ENCODE measurements around the gene DHRS12.
A peak's percentile ranks its signal among the peaks of the same experiment; 100 is the strongest.

The DHRS12 gene

GRCh38 chr13:51730927-51731326, 73.0 kb downstream of the DHRS12 start:
- DNase-seq (ENCODE audit: low read depth in 4 of 4, low spot score in 1 of 4) = no peak

GRCh38 chr13:51729866-51730553, 74.0 kb downstream of the DHRS12 start:
- peak in 2 of 4 experiments; percentile 11 to 29 for DNase-seq (ENCODE audit: low read depth in 4 of 4, low spot score in 1 of 4)

- DNase-seq (ENCODE audit: low read depth in 4 of 4, low spot score in 1 of 4) = no peak
Observed at GRCh38 chr13:51728972-51729371, 75.0 kb downstream of the DHRS12 start.

- no peak for DNase-seq (ENCODE audit: low read depth in 4 of 4, low spot score in 1 of 4)
Observed at GRCh38 chr13:51728275-51728673, 75.7 kb downstream of the DHRS12 start.

GRCh38 chr13:51727634-51728274, 76.2 kb downstream of the DHRS12 start:
- no peak for DNase-seq (ENCODE audit: low read depth in 4 of 4, low spot score in 1 of 4)

GRCh38 chr13:51726446-51727193, 77.3 kb downstream of the DHRS12 start:
- no peak for DNase-seq (ENCODE audit: low read depth in 4 of 4, low spot score in 1 of 4)

GRCh38 chr13:51724721-51725120, 79.2 kb downstream of the DHRS12 start:
- DNase-seq (ENCODE audit: low read depth in 4 of 4, low spot score in 1 of 4) = no peak

- no peak for DNase-seq (ENCODE audit: low read depth in 4 of 4, low spot score in 1 of 4)
Observed at GRCh38 chr13:51723529-51723928, 80.4 kb downstream of the DHRS12 start.

GRCh38 chr13:51721496-51721895, 82.5 kb downstream of the DHRS12 start:
- no peak for DNase-seq (ENCODE audit: low read depth in 4 of 4, low spot score in 1 of 4)

- no peak for DNase-seq (ENCODE audit: low read depth in 4 of 4, low spot score in 1 of 4)
Observed at GRCh38 chr13:51719394-51719793, 84.6 kb downstream of the DHRS12 start.

Measured in stimulated activated CD4-positive, alpha-beta T cell treated with anti-CD3 and anti-CD28 coated beads, Interleukin-1b, Interleukin-23, amount 100 ng/mL, for 24 hours (primary cell).